Suppressor macrophage (primary cell): Measurements from ENCODE around the gene ZNF394.
A peak's percentile ranks its signal among the peaks of the same experiment; 100 is the strongest.
"Not testable (repeated sequence)": the region's sequence is repeated elsewhere in the genome, so short reads cannot be mapped to it uniquely, and the experiment has no call there.

Source experiments
- DNase-seq, 4 experiments: peaks; one replicate each; pipeline ENCODE4 v3.0.0-alpha.2; 2020 to 2022
- total RNA-seq, 17 experiments: gene quantifications; one replicate each; lab custom pipeline; 2026; ENCODE audit warnings: mixed read lengths in 6 of 17, inconsistent platforms in 3 of 17; lab: John Stamatoyannopoulos, UW

ZNF394 gene
- 14.7 to 44.6 (median 31.3) reads per million in 17 experiments for total RNA-seq

GRCh38 chr7:99499721-99500636 is at the start of gene ZNF394:
ZNF394 (minus strand) TSS chr7:99500281; CDS start chr7:99500093, 188 bp downstream.
- DNase-seq, result peak; percentile 93 to 96 (median 96)

- DNase-seq, result not testable (repeated sequence)
These were observed 49.5 kb upstream of the ZNF394 start for GRCh38 chr7:99549545-99549944.

GRCh38 chr7:99545308-99545707 is 45.2 kb upstream of the ZNF394 start:
- not testable (repeated sequence) for DNase-seq

- no peak for DNase-seq
These were observed 43.8 kb upstream of the ZNF394 start for GRCh38 chr7:99543916-99544315.

- no peak for DNase-seq
These were observed 43.1 kb upstream of the ZNF394 start for GRCh38 chr7:99543081-99543671.

- no peak for DNase-seq
These were observed 41.1 kb upstream of the ZNF394 start for GRCh38 chr7:99541212-99541611.

- no peak for DNase-seq
These were observed 40.5 kb upstream of the ZNF394 start for GRCh38 chr7:99540542-99540941.

GRCh38 chr7:99539213-99539811 is 39.2 kb upstream of the ZNF394 start:
- DNase-seq, result no peak

GRCh38 chr7:99535667-99536066 is 35.6 kb upstream of the ZNF394 start:
- DNase-seq, result no peak

- no peak for DNase-seq
These were observed 31.3 kb upstream of the ZNF394 start for GRCh38 chr7:99531354-99531765.

GRCh38 chr7:99525713-99526440 is 25.8 kb upstream of the ZNF394 start:
- DNase-seq, result peak; percentile 4 to 40 (median 34)

GRCh38 chr7:99521399-99521798 is 21.3 kb upstream of the ZNF394 start:
- DNase-seq, result no peak

- no peak for DNase-seq
These were observed 14.0 kb upstream of the ZNF394 start for GRCh38 chr7:99514050-99514449.

GRCh38 chr7:99505324-99505662 is 5.2 kb upstream of the ZNF394 start:
- no peak for DNase-seq

GRCh38 chr7:99504603-99505323 is 4.7 kb upstream of the ZNF394 start, which contains the start of gene ZKSCAN5:
ZKSCAN5 (plus strand) TSS chr7:99504662; CDS start chr7:99506045, 1,383 bp downstream.
- DNase-seq, result peak; percentile 96 to 99 (median 99)

GRCh38 chr7:99504281-99504602 is 4.2 kb upstream of the ZNF394 start:
- no peak for DNase-seq

- DNase-seq, result peak in 2 of 4 experiments; percentile 12 to 20
These were observed 1.2 kb upstream of the ZNF394 start for GRCh38 chr7:99501236-99501635.

GRCh38 chr7:99500637-99501009 is 542 bp upstream of the ZNF394 start:
- peak in 1 of 4 experiments; percentile 8 for DNase-seq

GRCh38 chr7:99499371-99499720 is 735 bp downstream of the ZNF394 start:
- DNase-seq, result peak in 3 of 4 experiments; percentile 49 to 74 (median 70)

GRCh38 chr7:99498546-99498944 is 1.5 kb downstream of the ZNF394 start:
- DNase-seq, result no peak

GRCh38 chr7:99497766-99498545 is 2.1 kb downstream of the ZNF394 start:
- DNase-seq, result no peak
